ENCODE data around the gene ACSF2.
A peak's percentile ranks its signal among the peaks of the same experiment; 100 is the strongest.

The ACSF2 gene

GRCh38 chr17:50467114-50467854 is 41.3 kb downstream of the ACSF2 start:
- no peak for TF ChIP-seq CTCF (IDR thresholded peaks at IDR 0.05; ENCODE audit: insufficient read depth, missing control alignments)
- DNase-seq (ENCODE audit: insufficient read length, low spot score) (peak; percentile 23), FAIRE-seq (no peak)

- TF ChIP-seq CTCF (IDR thresholded peaks at IDR 0.05; ENCODE audit: insufficient read depth, missing control alignments): no peak
- FAIRE-seq (no peak), DNase-seq (ENCODE audit: insufficient read length, low spot score) (no peak)
Measured at GRCh38 chr17:50467855-50468303, 41.9 kb downstream of the ACSF2 start.

- FAIRE-seq: no peak
Measured at GRCh38 chr17:50468304-50469207, 42.5 kb downstream of the ACSF2 start, which contains the start of gene CHAD. TSS of gene CHAD (minus strand) at chr17:50468880. CDS start at chr17:50468813, 67 bp downstream.

GRCh38 chr17:50469208-50469605 is 43.2 kb downstream of the ACSF2 start:
- FAIRE-seq (no peak), DNase-seq (ENCODE audit: insufficient read length, low spot score) (peak; percentile 19)
- no peak for TF ChIP-seq CTCF (IDR thresholded peaks at IDR 0.05; ENCODE audit: insufficient read depth, missing control alignments)

More at GRCh38 chr17:50468304-50469207, 42.5 kb downstream of the ACSF2 start, which contains the start of gene CHAD:
- no peak for TF ChIP-seq CTCF (IDR thresholded peaks at IDR 0.05; ENCODE audit: insufficient read depth, missing control alignments)
- peak; percentile 45 for DNase-seq (ENCODE audit: insufficient read length, low spot score)

GRCh38 chr17:50469671-50470305 is 43.8 kb downstream of the ACSF2 start:
- DNase-seq (ENCODE audit: insufficient read length, low spot score): no peak
- FAIRE-seq: no peak
- no peak for TF ChIP-seq CTCF (IDR thresholded peaks at IDR 0.05; ENCODE audit: insufficient read depth, missing control alignments)

GRCh38 chr17:50470426-50470825 is 44.4 kb downstream of the ACSF2 start:
- no peak for TF ChIP-seq CTCF (IDR thresholded peaks at IDR 0.05; ENCODE audit: insufficient read depth, missing control alignments)
- DNase-seq (ENCODE audit: insufficient read length, low spot score) (no peak), FAIRE-seq (no peak)

Data from D721Med (cell line).